SW 1271 (cell line): ENCODE measurements around the gene TTC4.
"Not testable (repeated sequence)": the region's sequence is repeated elsewhere in the genome, so short reads cannot be mapped to it uniquely, and the experiment has no call there.

ENCODE experiments used
- DNase-seq, 2 experiments: peaks; one replicate each; lab custom pipeline; 2025; lab: John Stamatoyannopoulos, UW

TTC4 gene

GRCh38 chr1:54750596-54750995, 34.9 kb downstream of the TTC4 start:
- no peak for DNase-seq

DNA sequence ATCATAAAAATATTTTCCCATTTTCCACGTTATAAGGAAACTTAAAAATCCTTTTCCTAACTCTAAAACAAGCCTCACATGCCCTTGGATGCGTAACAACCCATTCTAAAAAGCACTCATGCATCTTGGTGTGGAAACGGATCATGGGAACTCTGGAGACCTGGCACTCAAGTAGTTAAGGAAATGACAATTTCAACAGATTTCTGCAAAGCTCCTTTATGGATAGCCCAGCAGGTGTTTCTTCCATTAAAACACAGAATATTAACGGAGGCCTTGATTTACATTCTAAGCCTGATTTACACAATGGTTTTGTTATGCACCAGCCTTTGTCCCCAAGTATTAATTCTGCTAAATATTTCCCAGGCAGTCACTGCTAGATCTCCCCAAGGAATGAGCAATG, 35.8 kb downstream of the TTC4 start:
- DNase-seq, result no peak

GRCh38 chr1:54754045-54754444, 38.4 kb downstream of the TTC4 start:
- DNase-seq, result no peak

DNA sequence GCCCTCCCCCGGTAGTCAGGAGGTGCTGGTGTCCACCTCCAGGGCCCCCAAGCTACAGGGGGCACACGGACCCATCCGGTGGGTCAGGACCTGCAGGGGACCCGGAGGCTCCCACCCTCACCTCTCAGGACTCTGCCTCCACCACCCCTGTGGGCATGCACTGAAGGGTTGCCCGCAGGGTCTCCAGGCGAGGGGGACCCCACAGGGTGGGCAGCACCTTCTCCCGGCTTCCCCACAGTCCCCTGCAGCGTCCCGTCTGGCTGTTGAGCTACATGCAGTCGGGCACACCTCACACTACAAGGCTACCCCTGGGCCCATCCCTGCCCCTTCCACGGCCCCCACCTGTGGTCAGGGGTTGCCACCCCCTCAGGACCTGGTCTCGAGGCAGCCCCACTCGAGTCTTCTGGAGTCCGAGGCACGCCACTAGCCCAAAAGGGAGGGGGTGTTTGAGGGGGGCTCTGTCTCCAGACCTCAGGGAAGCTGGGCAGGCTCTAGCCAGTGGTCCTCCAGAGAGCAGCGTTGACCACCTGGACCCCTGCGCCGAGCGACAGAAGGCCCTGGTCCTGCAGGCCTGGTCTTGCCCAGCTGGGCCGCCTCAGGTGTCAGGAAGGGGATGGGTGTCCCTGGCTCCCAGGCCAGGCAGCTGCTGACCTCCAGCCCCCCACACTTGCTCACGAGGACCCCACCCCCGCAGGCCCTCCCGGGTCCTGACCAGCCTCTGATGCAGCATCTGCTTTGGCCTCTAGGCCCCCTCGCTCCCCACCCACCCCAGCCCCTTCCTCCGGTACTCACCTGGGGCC, 39.0 kb downstream of the TTC4 start:
- no peak for DNase-seq

GRCh38 chr1:54757833-54758232, 42.2 kb downstream of the TTC4 start:
- DNase-seq, result no peak

GRCh38 chr1:54758678-54759348, 43.2 kb downstream of the TTC4 start:
- DNase-seq, result no peak

- peak in 1 of 2 experiments; percentile 33 for DNase-seq
Measured at GRCh38 chr1:54763816-54764132, 48.1 kb downstream of the TTC4 start.

DNA sequence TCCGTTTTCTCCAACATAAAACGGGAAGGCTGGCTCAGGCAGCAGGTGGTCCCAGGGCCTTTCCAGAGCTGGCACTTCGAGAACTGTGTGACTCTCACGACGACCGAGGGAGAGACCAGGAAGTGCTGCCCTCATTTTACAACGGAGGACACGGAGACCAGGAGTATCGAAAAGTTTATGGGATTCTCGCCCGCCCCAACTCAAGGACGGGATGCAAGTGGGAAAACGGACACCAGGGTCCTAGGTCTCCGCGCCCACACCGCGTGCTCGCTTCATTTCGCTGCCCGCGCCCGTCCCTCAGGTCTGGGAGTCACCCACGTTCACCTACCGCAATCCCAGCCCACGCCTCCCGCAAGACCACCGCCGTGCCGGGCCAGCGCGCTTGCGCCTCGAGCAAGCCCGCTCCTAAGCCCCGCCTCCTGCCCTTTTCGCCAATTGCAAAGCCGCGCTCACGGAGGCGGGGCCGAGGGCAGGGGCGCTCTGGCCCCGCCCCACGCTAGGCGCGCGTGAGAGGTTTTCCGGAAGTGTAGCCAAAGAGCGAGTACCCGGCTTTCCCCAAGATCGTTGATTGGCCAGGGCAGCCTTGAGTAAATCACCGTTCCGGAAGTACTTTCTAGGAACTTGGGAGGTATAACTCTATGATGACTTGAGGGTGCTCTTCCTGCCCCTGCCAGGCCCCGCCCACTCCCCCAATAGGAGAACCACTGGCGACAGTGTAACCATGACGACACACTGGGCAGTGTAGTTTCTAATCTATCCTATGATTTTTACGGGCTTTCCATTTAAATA, 48.7 kb downstream of the TTC4 start, which contains the start of gene PARS2:
Gene PARS2, minus strand, starts transcription at position 391 of the 789 bp plus-strand sequence. CDS start 5,362 bp downstream, outside the sequence.
- peak; percentile 95 to 98 for DNase-seq

- DNase-seq, result no peak
Measured at GRCh38 chr1:54764922-54765561, 49.4 kb downstream of the TTC4 start.

GRCh38 chr1:54766726-54767125, 51.1 kb downstream of the TTC4 start:
- no peak for DNase-seq

- no peak for DNase-seq
Measured at GRCh38 chr1:54767526-54767925, 51.9 kb downstream of the TTC4 start.

- no peak for DNase-seq
Measured at GRCh38 chr1:54768093-54768492, 52.4 kb downstream of the TTC4 start.

- no peak for DNase-seq
Measured at GRCh38 chr1:54772951-54773350, 57.3 kb downstream of the TTC4 start.

DNA sequence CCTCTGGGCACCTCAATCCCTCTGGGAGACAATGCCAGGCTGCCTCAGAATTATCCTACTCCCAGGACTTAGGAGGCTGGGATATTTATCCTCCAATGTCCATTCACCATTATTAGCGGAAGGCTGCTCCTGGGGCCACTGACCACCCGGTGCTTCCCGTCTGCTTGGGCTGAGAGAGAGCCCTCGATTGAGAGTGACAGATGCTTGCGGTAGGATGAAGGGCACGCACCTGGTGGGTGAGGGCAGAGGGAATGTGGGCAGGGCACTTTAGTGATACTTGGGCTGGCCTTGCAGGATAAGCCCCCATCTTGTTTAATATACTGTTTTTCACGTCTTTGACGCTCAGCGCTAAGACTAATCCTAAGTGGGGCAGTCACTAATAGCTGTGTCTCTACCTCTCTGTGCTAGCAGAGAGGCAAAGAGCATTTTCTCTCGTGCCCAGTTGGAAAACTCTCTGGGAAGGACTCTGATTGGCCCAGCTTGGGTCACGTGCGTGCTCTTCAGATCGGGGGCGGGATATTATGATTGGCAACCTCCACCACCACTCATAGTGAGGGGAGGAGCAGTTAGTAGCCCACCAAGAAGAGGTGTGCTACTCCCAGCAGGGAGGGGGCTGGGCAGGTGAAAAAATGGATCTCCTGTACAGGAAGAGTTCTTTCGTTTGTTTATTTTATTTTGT, 59.3 kb downstream of the TTC4 start:
- no peak for DNase-seq

- not testable (repeated sequence) for DNase-seq
Measured at GRCh38 chr1:54775828-54776721, 60.4 kb downstream of the TTC4 start.

DNA sequence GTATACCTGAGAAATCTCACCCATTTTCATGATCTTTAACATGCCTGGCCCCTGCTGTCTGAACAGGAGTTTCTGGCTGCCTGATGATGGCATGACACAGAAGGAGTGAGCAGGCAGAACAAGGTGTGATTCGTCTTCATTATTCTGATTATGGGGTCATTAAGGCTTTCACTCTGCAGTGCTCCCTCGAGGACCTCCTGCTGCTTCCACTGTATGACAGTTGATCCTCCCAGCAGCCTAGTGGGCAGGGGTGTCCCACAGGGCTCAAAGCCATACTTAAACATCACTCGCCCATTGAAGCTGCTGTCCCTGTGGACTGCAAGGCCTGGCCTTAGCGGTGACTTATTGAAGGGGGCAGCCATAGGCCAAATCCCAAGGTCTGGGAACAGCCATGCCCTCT, 61.4 kb downstream of the TTC4 start:
- DNase-seq, result no peak

DNA sequence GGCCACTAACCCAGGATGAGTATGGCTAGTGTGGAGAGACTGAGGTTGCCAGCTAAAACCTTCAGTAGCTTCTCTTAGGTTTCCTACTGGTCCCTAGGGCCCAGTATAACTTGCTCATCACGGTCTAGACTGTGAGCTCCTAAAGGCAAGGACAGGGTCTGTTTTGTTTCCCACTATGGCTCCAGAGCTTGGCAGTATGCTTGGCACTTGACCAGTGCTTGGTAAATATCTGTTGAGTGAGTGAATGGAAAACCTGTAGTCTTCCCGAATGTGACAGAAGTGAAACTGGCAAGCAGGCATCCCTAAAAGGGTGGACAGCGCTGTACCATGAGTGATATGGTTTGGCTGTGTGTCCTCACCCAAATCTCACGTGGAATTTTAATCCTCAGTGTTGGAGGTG, 61.8 kb downstream of the TTC4 start:
- DNase-seq, result no peak

GRCh38 chr1:54781023-54781723, 65.5 kb downstream of the TTC4 start:
- no peak for DNase-seq

DNA sequence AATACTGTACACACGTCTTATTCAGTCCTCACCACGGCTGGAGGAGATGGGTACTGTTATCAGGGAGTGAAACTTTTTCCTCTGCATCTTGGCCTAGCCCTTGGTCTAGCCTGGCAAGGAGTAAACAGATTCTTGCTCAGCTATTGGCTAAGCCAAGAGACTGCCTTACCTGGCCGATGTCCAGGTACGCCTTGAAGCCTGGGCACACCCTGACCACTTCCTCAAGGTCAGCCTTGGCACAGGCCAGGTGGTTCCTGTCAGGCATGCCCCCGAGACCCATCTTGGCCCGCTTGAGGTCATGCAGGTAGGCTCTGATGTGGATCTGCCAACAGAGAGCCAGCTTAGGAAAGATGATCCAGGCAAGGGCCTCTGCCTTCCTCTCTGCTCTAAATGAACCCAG, 66.5 kb downstream of the TTC4 start:
- DNase-seq, result no peak

GRCh38 chr1:54782588-54782987, 66.9 kb downstream of the TTC4 start:
- DNase-seq, result no peak
